ENCODE measurements around the gene MCCD1. TPM values are rescaled to one million over a fixed set of nuclear protein-coding genes. Genes with fewer than 3 reads are reported as not detected.

Gene MCCD1
- total and polyA plus RNA-seq, 2 of the 13 experiments (the other 11 are each of a cell fraction or from before 2014, with no cell fraction given): 0.15 TPM; not detected in 1

Small RNA genes lying within 50 kb of the gene (small RNA-seq; reads per million reads assigned to genes)
- gene AL663061.1 (ENCODE audit: insufficient read depth in 2 of 3, insufficient read length in 3 of 3, low read depth in 2 of 3, low replicate concordance in 1 of 3) (0 reads per million in 3 experiments), gene RF00019 (ENCODE audit: insufficient read depth in 2 of 3, insufficient read length in 3 of 3, low read depth in 2 of 3, low replicate concordance in 1 of 3) (0 reads per million in 3 experiments), gene SNORD117 (ENCODE audit: insufficient read depth in 2 of 3, insufficient read length in 3 of 3, low read depth in 2 of 3, low replicate concordance in 1 of 3) (843 to 5,739 (median 4,532) reads per million in 3 experiments), gene SNORD84 (ENCODE audit: insufficient read depth in 2 of 3, insufficient read length in 3 of 3, low read depth in 2 of 3, low replicate concordance in 1 of 3) (0 reads per million in 3 experiments)

Other genes with a start within 250 kb of the MCCD1 start
- gene HLA-B, start 171.8 kb upstream of the MCCD1 start, total RNA-seq (2016; rRNA removed; fragmentation: Illumina TruSeq; extraction: Trizol): 15.5 and 35.3 TPM in 2 replicates
- gene HLA-B, start 171.8 kb upstream of the MCCD1 start, polyA plus RNA-seq (2011; rRNA removed): 88.9 and 228 TPM in 2 replicates
- gene MICA, start 125.4 kb upstream of the MCCD1 start, total RNA-seq (2016; rRNA removed; fragmentation: Illumina TruSeq; extraction: Trizol): 20.5 and 38.1 TPM in 2 replicates
- 21.6 and 29.3 TPM in 2 replicates for gene MICA, start 125.4 kb upstream of the MCCD1 start, polyA plus RNA-seq (2011; rRNA removed)
- 9.0 and 12.5 TPM in 2 replicates for gene MICB, start 30.8 kb upstream of the MCCD1 start, total RNA-seq (2016; rRNA removed; fragmentation: Illumina TruSeq; extraction: Trizol)
- gene MICB, start 30.8 kb upstream of the MCCD1 start, polyA plus RNA-seq (2011; rRNA removed): 12.8 and 15.4 TPM in 2 replicates
- gene DDX39B, start 13.0 kb downstream of the MCCD1 start, total RNA-seq (2016; rRNA removed; fragmentation: Illumina TruSeq; extraction: Trizol): 570 and 737 TPM in 2 replicates
- gene DDX39B, start 13.0 kb downstream of the MCCD1 start, polyA plus RNA-seq (2011; rRNA removed): 650 and 678 TPM in 2 replicates
- gene ATP6V1G2, start 17.6 kb downstream of the MCCD1 start, total RNA-seq (2016; rRNA removed; fragmentation: Illumina TruSeq; extraction: Trizol): 0.27 TPM in 1 of 2 replicates, not detected in the other
- gene ATP6V1G2, start 17.6 kb downstream of the MCCD1 start, polyA plus RNA-seq (2011; rRNA removed): 0.83 and 1.2 TPM in 2 replicates
- 13.9 and 19.5 TPM in 2 replicates for gene NFKBIL1, start 18.6 kb downstream of the MCCD1 start, total RNA-seq (2016; rRNA removed; fragmentation: Illumina TruSeq; extraction: Trizol)
- gene NFKBIL1, start 18.6 kb downstream of the MCCD1 start, polyA plus RNA-seq (2011; rRNA removed): 9.7 and 13.7 TPM in 2 replicates
- not detected in 2 replicates for gene LTA, start 43.3 kb downstream of the MCCD1 start, total RNA-seq (2016; rRNA removed; fragmentation: Illumina TruSeq; extraction: Trizol)
- 0.09 TPM in 1 of 2 replicates, not detected in the other for gene LTA, start 43.3 kb downstream of the MCCD1 start, polyA plus RNA-seq (2011; rRNA removed)
- not detected in 2 replicates for gene TNF, start 46.6 kb downstream of the MCCD1 start, total RNA-seq (2016; rRNA removed; fragmentation: Illumina TruSeq; extraction: Trizol)
- not detected in 2 replicates for gene TNF, start 46.6 kb downstream of the MCCD1 start, polyA plus RNA-seq (2011; rRNA removed)
- 0.22 TPM in 1 of 2 replicates, not detected in the other for gene LTB, start 53.5 kb downstream of the MCCD1 start, total RNA-seq (2016; rRNA removed; fragmentation: Illumina TruSeq; extraction: Trizol)
- gene LTB, start 53.5 kb downstream of the MCCD1 start, polyA plus RNA-seq (2011; rRNA removed): 0.09 and 0.30 TPM in 2 replicates
- not detected in 2 replicates for gene LST1, start 57.3 kb downstream of the MCCD1 start, total RNA-seq (2016; rRNA removed; fragmentation: Illumina TruSeq; extraction: Trizol)
- not detected in 2 replicates for gene LST1, start 57.3 kb downstream of the MCCD1 start, polyA plus RNA-seq (2011; rRNA removed)
- not detected in 2 replicates for gene NCR3, start 64.0 kb downstream of the MCCD1 start, total RNA-seq (2016; rRNA removed; fragmentation: Illumina TruSeq; extraction: Trizol)
- not detected in 2 replicates for gene NCR3, start 64.0 kb downstream of the MCCD1 start, polyA plus RNA-seq (2011; rRNA removed)
- gene AIF1, start 86.3 kb downstream of the MCCD1 start, total RNA-seq (2016; rRNA removed; fragmentation: Illumina TruSeq; extraction: Trizol): not detected in 2 replicates
- 1.4 and 1.5 TPM in 2 replicates for gene AIF1, start 86.3 kb downstream of the MCCD1 start, polyA plus RNA-seq (2011; rRNA removed)
- gene PRRC2A, start 91.8 kb downstream of the MCCD1 start, total RNA-seq (2016; rRNA removed; fragmentation: Illumina TruSeq; extraction: Trizol): 37.2 and 38.9 TPM in 2 replicates
- 47.4 and 60.5 TPM in 2 replicates for gene PRRC2A, start 91.8 kb downstream of the MCCD1 start, polyA plus RNA-seq (2011; rRNA removed)
- 169 and 190 TPM in 2 replicates for gene BAG6, start 123.7 kb downstream of the MCCD1 start, total RNA-seq (2016; rRNA removed; fragmentation: Illumina TruSeq; extraction: Trizol)
- 157 and 184 TPM in 2 replicates for gene BAG6, start 123.7 kb downstream of the MCCD1 start, polyA plus RNA-seq (2011; rRNA removed)
- gene APOM, start 126.9 kb downstream of the MCCD1 start, total RNA-seq (2016; rRNA removed; fragmentation: Illumina TruSeq; extraction: Trizol): 52.9 and 98.2 TPM in 2 replicates
- gene APOM, start 126.9 kb downstream of the MCCD1 start, polyA plus RNA-seq (2011; rRNA removed): 1,140 and 1,216 TPM in 2 replicates
- gene C6orf47, start 131.8 kb downstream of the MCCD1 start, total RNA-seq (2016; rRNA removed; fragmentation: Illumina TruSeq; extraction: Trizol): 15.5 and 18.1 TPM in 2 replicates
- gene C6orf47, start 131.8 kb downstream of the MCCD1 start, polyA plus RNA-seq (2011; rRNA removed): 1.7 and 2.1 TPM in 2 replicates
- 22.8 and 25.3 TPM in 2 replicates for gene GPANK1, start 136.0 kb downstream of the MCCD1 start, total RNA-seq (2016; rRNA removed; fragmentation: Illumina TruSeq; extraction: Trizol)
- 14.8 and 15.4 TPM in 2 replicates for gene GPANK1, start 136.0 kb downstream of the MCCD1 start, polyA plus RNA-seq (2011; rRNA removed)
- gene CSNK2B, start 137.1 kb downstream of the MCCD1 start, total RNA-seq (2016; rRNA removed; fragmentation: Illumina TruSeq; extraction: Trizol): 296 and 316 TPM in 2 replicates
- gene CSNK2B, start 137.1 kb downstream of the MCCD1 start, polyA plus RNA-seq (2011; rRNA removed): 111 and 116 TPM in 2 replicates
- 0.73 and 7.8 TPM in 2 replicates for gene LY6G5B, start 141.0 kb downstream of the MCCD1 start, total RNA-seq (2016; rRNA removed; fragmentation: Illumina TruSeq; extraction: Trizol)
- 14.7 and 15.7 TPM in 2 replicates for gene LY6G5B, start 141.0 kb downstream of the MCCD1 start, polyA plus RNA-seq (2011; rRNA removed)
- gene LY6G5C, start 152.1 kb downstream of the MCCD1 start, total RNA-seq (2016; rRNA removed; fragmentation: Illumina TruSeq; extraction: Trizol): 0.33 TPM in 1 of 2 replicates, not detected in the other
- gene LY6G5C, start 152.1 kb downstream of the MCCD1 start, polyA plus RNA-seq (2011; rRNA removed): 0.50 and 0.55 TPM in 2 replicates
- gene ABHD16A, start 174.4 kb downstream of the MCCD1 start, total RNA-seq (2016; rRNA removed; fragmentation: Illumina TruSeq; extraction: Trizol): 16.2 and 43.5 TPM in 2 replicates
- 45.4 and 49.0 TPM in 2 replicates for gene ABHD16A, start 174.4 kb downstream of the MCCD1 start, polyA plus RNA-seq (2011; rRNA removed)
- not detected in 2 replicates for gene LY6G6F, start 177.9 kb downstream of the MCCD1 start, total RNA-seq (2016; rRNA removed; fragmentation: Illumina TruSeq; extraction: Trizol)
- not detected in 2 replicates for gene LY6G6F, start 177.9 kb downstream of the MCCD1 start, polyA plus RNA-seq (2011; rRNA removed)
- not detected in 2 replicates for gene LY6G6D, start 186.4 kb downstream of the MCCD1 start, total RNA-seq (2016; rRNA removed; fragmentation: Illumina TruSeq; extraction: Trizol)
- gene LY6G6D, start 186.4 kb downstream of the MCCD1 start, polyA plus RNA-seq (2011; rRNA removed): not detected in 2 replicates
- not detected in 2 replicates for gene LY6G6C, start 192.8 kb downstream of the MCCD1 start, total RNA-seq (2016; rRNA removed; fragmentation: Illumina TruSeq; extraction: Trizol)
- 0.15 and 0.21 TPM in 2 replicates for gene LY6G6C, start 192.8 kb downstream of the MCCD1 start, polyA plus RNA-seq (2011; rRNA removed)
- gene MPIG6B, start 194.4 kb downstream of the MCCD1 start, total RNA-seq (2016; rRNA removed; fragmentation: Illumina TruSeq; extraction: Trizol): not detected in 2 replicates
- gene MPIG6B, start 194.4 kb downstream of the MCCD1 start, polyA plus RNA-seq (2011; rRNA removed): not detected in 2 replicates
- gene DDAH2, start 200.3 kb downstream of the MCCD1 start, total RNA-seq (2016; rRNA removed; fragmentation: Illumina TruSeq; extraction: Trizol): 14.4 and 16.4 TPM in 2 replicates
- 21.1 and 21.9 TPM in 2 replicates for gene DDAH2, start 200.3 kb downstream of the MCCD1 start, polyA plus RNA-seq (2011; rRNA removed)
- gene CLIC1, start 207.6 kb downstream of the MCCD1 start, total RNA-seq (2016; rRNA removed; fragmentation: Illumina TruSeq; extraction: Trizol): 445 and 602 TPM in 2 replicates
- gene CLIC1, start 207.6 kb downstream of the MCCD1 start, polyA plus RNA-seq (2011; rRNA removed): 891 and 997 TPM in 2 replicates
- gene MSH5, start 211.0 kb downstream of the MCCD1 start, total RNA-seq (2016; rRNA removed; fragmentation: Illumina TruSeq; extraction: Trizol): 2.5 and 10.2 TPM in 2 replicates
- gene MSH5, start 211.0 kb downstream of the MCCD1 start, polyA plus RNA-seq (2011; rRNA removed): 28.3 and 38.7 TPM in 2 replicates
- gene SAPCD1, start 233.7 kb downstream of the MCCD1 start, total RNA-seq (2016; rRNA removed; fragmentation: Illumina TruSeq; extraction: Trizol): 0.56 and 2.5 TPM in 2 replicates
- gene SAPCD1, start 233.7 kb downstream of the MCCD1 start, polyA plus RNA-seq (2011; rRNA removed): 3.9 and 5.3 TPM in 2 replicates
- 0.79 and 0.86 TPM in 2 replicates for gene VWA7, start 248.4 kb downstream of the MCCD1 start, total RNA-seq (2016; rRNA removed; fragmentation: Illumina TruSeq; extraction: Trizol)
- 3.3 and 4.4 TPM in 2 replicates for gene VWA7, start 248.4 kb downstream of the MCCD1 start, polyA plus RNA-seq (2011; rRNA removed)

All from HepG2 (cell line).